Right lobe of liver (tissue), 6 donors: Measurements from ENCODE around the gene UNC13D. TPM values are rescaled to one million over a fixed set of nuclear protein-coding genes. Genes with fewer than 3 reads are reported as not detected.

Source experiments
- ATAC-seq, 4 donors: fragments of 200-7000 bp; cut with Tn5 transposase; one replicate each; pipeline ENCODE4 v1.9.1; 2020; ENCODE audit warnings: mild to moderate bottlenecking in 4 of 4, moderate library complexity in 4 of 4
- DNase-seq, 3 donors: peaks; one replicate each; pipeline ENCODE4 v3.0.0-alpha.2; 2020
- H3K27ac ChIP-seq, 3 donors: fragments of 200-600 bp; one replicate each; pipeline ENCODE4 v1.8.0; 2022
- H3K27me3 ChIP-seq, 2 donors: fragments of 200-600 bp; one replicate each; pipeline ENCODE4 v1.8.0; 2022
- H3K36me3 ChIP-seq, 4 donors: fragments of 200-600 bp; sonication (generic) in 1 of 4; one replicate each; pipeline versions ENCODE4 v1.5.1 to v1.8.0; 2017 to 2022; ENCODE audit warnings: control low read depth in 1 of 4
- H3K4me1 ChIP-seq, 4 donors: fragments of 200-600 bp; sonication (generic) in 1 of 4; one replicate each; pipeline versions ENCODE4 v1.5.1 to v1.8.0; 2017 to 2022; ENCODE audit warnings: control low read depth in 1 of 4
- H3K4me3 ChIP-seq, 3 donors: fragments of 200-600 bp; one replicate each; pipeline ENCODE4 v1.8.0; 2022
- H3K9me3 ChIP-seq, 4 donors: fragments of 200-600 bp; sonication (generic) in 1 of 4; one replicate each; pipeline versions ENCODE4 v1.5.1 to v1.8.0; 2017 to 2022; ENCODE audit warnings: control low read depth in 1 of 4
- CTCF ChIP-seq, 4 donors: fragments of 200-600 bp in 3 of 4; fragments of 450-650 bp in 1 of 4; IDR thresholded peaks; one replicate each; pipeline versions ENCODE4 v1.5.1 to v1.8.0; 2016 to 2022; ENCODE audit warnings: antibody characterized with exemption in 4 of 4, mild to moderate bottlenecking in 2 of 4
- POLR2A ChIP-seq: fragments of 450-650 bp; IDR thresholded peaks from one replicate; pipeline ENCODE4 v1.6.1; 2017; ENCODE audit warnings: antibody characterized with exemption, mild to moderate bottlenecking
- WGBS: methylation state at CpG from one replicate; pipeline ENCODE4 v1.1.6; 2018; ENCODE audit warnings: low coverage, low lambda C conversion rate; ENCODE audit not compliant: insufficient coverage; ENCODE audit errors: missing lambda C conversion rate; 5-methylcytosine and 5-hydroxymethylcytosine counted together
- intact Hi-C, 2 donors: fragments of 100-400 bp; cut with DNase I; formaldehyde crosslinking; loops; one replicate each; pipeline versions ENCODE4 v1.11.2 to v1.14.1; 2022
- total RNA-seq, 6 experiments: library from RNA; depleted of rRNA in 2 of 6; stranded (reverse); fragments of >200 nt in 2 of 6; fragmentation: NEBNext Ultra II Directional in 3 of 6; extraction: Animal tissue kit (Norgen Biotek cat#: 25700) in 3 of 6; gene quantifications; one replicate each; pipeline versions ENCODE4 v1.1.0 to v1.2.4, GENCODE V29; 2016 to 2023
- donor health status: DM: no; HTN: yes; CAD: no.
- donor health status: DM: no; HTN: no; CAD: no.
- donor health status: DM: no; HTN: no; CAD: no.
- donor health status: DM: no; HTN: yes; CAD: no.
- donor health status: DM: no; HTN: yes; CAD: no.

The UNC13D gene
- total RNA-seq, 6 experiments from 2014 or later, result 3.4 to 12.5 (median 10.7) TPM

GRCh38 chr17:75828741-75829140, 15.5 kb downstream of the UNC13D start:
- Histone ChIP-seq H3K27ac (no peak overlapping the region), H3K9me3 (no peaks in the 10 kb centered on the region), H3K4me3 (no peak overlapping the region), H3K36me3 (peaks cover 0 to 38% (median under 1%) of the 10 kb centered on the region in 4 donors), H3K4me1 (peaks cover 0 to 13% (median 0%) of the 10 kb centered on the region in 4 donors), H3K27me3 (no peaks in the 10 kb centered on the region)
- no peak for DNase-seq
- intact Hi-C loops, result loop anchor here in 1 of 2 donors (10.0 kb wide), 1 partner anchor 74 kb away; no protein-coding TSS in a partner anchor
- TF ChIP-seq CTCF (IDR thresholded peaks at IDR 0.05) (no peak), POLR2A (no peak)
- no peak for ATAC-seq
- 78% methylated on average over 4 of the region's 19 CpGs for WGBS

GRCh38 chr17:75828076-75828400, 16.2 kb downstream of the UNC13D start:
- intact Hi-C loops, result loop anchor here in 1 of 2 donors (10.0 kb wide), 1 partner anchor 73 kb away; no protein-coding TSS in a partner anchor

GRCh38 chr17:75827308-75828075, 16.7 kb downstream of the UNC13D start:
- 30% methylated on average over 4 of the region's 21 CpGs for WGBS

More at GRCh38 chr17:75828076-75828400, 16.2 kb downstream of the UNC13D start:
- WGBS, result 85% methylated on average over 10 of the region's 11 CpGs
- TF ChIP-seq POLR2A (no peak), CTCF (IDR thresholded peaks at IDR 0.05) (no peak)
- Histone ChIP-seq H3K27me3 (no peaks in the 10 kb centered on the region), H3K4me1 (peaks cover 0 to 13% (median 0%) of the 10 kb centered on the region in 4 donors), H3K36me3 (peaks cover 0 to 37% (median 0%) of the 10 kb centered on the region in 4 donors), H3K4me3 (no peak overlapping the region), H3K9me3 (no peaks in the 10 kb centered on the region), H3K27ac (peak overlapping the region in 2 of 3 donors; percentile 31 to 46)
- DNase-seq, result no peak
- ATAC-seq, result no peak

More at GRCh38 chr17:75827308-75828075, 16.7 kb downstream of the UNC13D start:
- TF ChIP-seq CTCF (IDR thresholded peaks at IDR 0.05) (peak; percentile 46 to 63 (median 56)), POLR2A (no peak)
- Histone ChIP-seq H3K4me3 (peak overlapping the region in 1 of 3 donors; percentile 13), H3K27me3 (no peaks in the 10 kb centered on the region), H3K27ac (peak overlapping the region in 2 of 3 donors; percentile 31 to 46), H3K36me3 (peaks cover 0 to 34% (median 0%) of the 10 kb centered on the region in 4 donors), H3K9me3 (no peaks in the 10 kb centered on the region), H3K4me1 (peaks cover 0 to 17% (median 0%) of the 10 kb centered on the region in 4 donors)
- ATAC-seq (peak; percentile 60 to 70 (median 61)), DNase-seq (peak in 1 of 3 donors; percentile 46)
- intact Hi-C loops, result loop anchor here in 1 of 2 donors (10.0 kb wide), 1 partner anchor 73 kb away; no protein-coding TSS in a partner anchor
